ENCODE results near the gene ZBTB9.

The ZBTB9 gene

GRCh38 chr6:33453393-33454008 lies 875 bp upstream of the ZBTB9 start:
- DNase-seq (ENCODE audit: low read depth): peak; percentile 25
- TF ChIP-seq CTCF (conservative IDR thresholded peaks at IDR 0.05; ENCODE audit: low read depth, low read length): no peak
- H3K4me3 ChIP-seq (ENCODE audit: low read depth, low read length): peak overlapping the region; percentile 93

- H3K4me3 ChIP-seq (ENCODE audit: low read depth, low read length): peak overlapping the region; percentile 93
- no peak for DNase-seq (ENCODE audit: low read depth)
- no peak for TF ChIP-seq CTCF (conservative IDR thresholded peaks at IDR 0.05; ENCODE audit: low read depth, low read length)
These were observed 675 bp downstream of the ZBTB9 start for GRCh38 chr6:33455051-33455450.

- H3K4me3 ChIP-seq (ENCODE audit: low read depth, low read length): no peak overlapping the region
- TF ChIP-seq CTCF (conservative IDR thresholded peaks at IDR 0.05; ENCODE audit: low read depth, low read length): no peak
- DNase-seq (ENCODE audit: low read depth): no peak
These were observed 1.8 kb downstream of the ZBTB9 start for GRCh38 chr6:33456156-33456555.

DNA sequence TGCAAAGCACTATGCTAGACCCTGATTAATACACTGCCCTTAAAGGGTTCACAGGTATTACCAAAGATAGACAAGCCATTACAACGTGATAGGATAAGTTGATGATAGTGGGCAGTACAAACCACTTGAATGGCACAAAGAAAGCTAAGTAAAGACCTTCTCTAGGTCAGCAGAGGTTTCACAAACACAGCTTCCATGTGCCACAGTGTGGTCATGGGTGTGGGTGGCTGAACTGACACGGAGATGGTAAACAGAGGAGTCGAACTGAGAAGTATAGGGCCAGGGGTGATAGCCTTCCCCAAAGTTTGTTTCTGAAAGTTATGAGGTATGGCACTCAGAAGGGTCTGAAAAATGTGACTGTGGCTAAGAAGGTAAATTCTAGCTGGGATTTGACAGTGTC lies 4.3 kb downstream of the ZBTB9 start:
- DNase-seq (ENCODE audit: low read depth): no peak
- H3K4me3 ChIP-seq (ENCODE audit: low read depth, low read length): no peak overlapping the region
- no peak for TF ChIP-seq CTCF (conservative IDR thresholded peaks at IDR 0.05; ENCODE audit: low read depth, low read length)

- TF ChIP-seq CTCF (conservative IDR thresholded peaks at IDR 0.05; ENCODE audit: low read depth, low read length): no peak
- DNase-seq (ENCODE audit: low read depth): no peak
- no peak overlapping the region for H3K4me3 ChIP-seq (ENCODE audit: low read depth, low read length)
These were observed 4.8 kb downstream of the ZBTB9 start for GRCh38 chr6:33459226-33459625.

DNA sequence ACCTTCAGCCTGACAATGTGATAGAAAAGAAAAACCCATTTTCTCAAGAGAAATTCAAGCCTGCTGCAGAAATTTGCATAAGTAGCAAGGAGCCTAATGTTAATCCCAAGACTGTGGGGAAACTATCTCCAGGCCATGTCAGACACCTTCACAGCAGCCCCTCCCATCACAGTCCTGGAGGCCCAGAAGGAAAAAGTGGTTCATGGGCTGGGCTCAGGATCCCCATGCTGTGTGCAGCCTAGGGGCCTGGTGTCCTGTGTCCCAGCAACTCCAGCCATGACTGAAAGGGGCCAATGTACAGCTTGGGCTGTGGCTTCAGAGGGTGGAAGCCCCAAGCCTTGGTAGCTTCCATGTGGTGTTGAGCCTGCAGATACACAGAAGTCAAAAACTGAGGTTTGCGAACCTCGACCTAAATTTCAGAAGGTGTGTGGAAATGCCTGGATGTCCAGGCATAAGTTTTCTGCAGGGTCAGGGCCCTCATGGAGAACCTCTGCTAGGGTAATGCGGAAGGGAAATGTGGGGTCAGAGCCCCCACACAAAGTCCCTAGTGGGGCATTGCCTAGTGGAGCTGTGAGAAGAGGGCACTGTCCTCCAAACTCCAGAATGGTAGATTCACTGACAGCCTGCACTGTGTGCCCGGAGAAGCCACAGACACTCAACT lies 11.8 kb downstream of the ZBTB9 start:
- H3K4me3 ChIP-seq (ENCODE audit: low read depth, low read length): no peak overlapping the region
- no peak for DNase-seq (ENCODE audit: low read depth)
- no peak for TF ChIP-seq CTCF (conservative IDR thresholded peaks at IDR 0.05; ENCODE audit: low read depth, low read length)

GRCh38 chr6:33467091-33467490 lies 12.7 kb downstream of the ZBTB9 start:
- no peak overlapping the region for H3K4me3 ChIP-seq (ENCODE audit: low read depth, low read length)
- no peak for TF ChIP-seq CTCF (conservative IDR thresholded peaks at IDR 0.05; ENCODE audit: low read depth, low read length)
- no peak for DNase-seq (ENCODE audit: low read depth)

Measured in choroid plexus epithelial cell (primary cell).